Skeletal muscle tissue (tissue), 4 donors: ENCODE results near the gene PTEN. TPM values are rescaled to one million over a fixed set of nuclear protein-coding genes. Genes with fewer than 3 reads are reported as not detected.

Experiments
- H3K27ac ChIP-seq: one replicate; pipeline ENCODE4 v1.7.0; 2013; ENCODE audit warnings: mild to moderate bottlenecking, low read depth, low read length, inconsistent platforms
- H3K27me3 ChIP-seq, 3 donors: one replicate each; pipeline ENCODE4 v1.7.0; 2013; ENCODE audit warnings: low read length in 3 of 3; ENCODE audit not compliant: control insufficient read depth in 3 of 3, insufficient read depth in 3 of 3
- H3K36me3 ChIP-seq, 3 donors: one replicate each; pipeline ENCODE4 v1.7.0; 2013; ENCODE audit warnings: low read length in 3 of 3; ENCODE audit not compliant: control insufficient read depth in 3 of 3, insufficient read depth in 3 of 3
- H3K4me1 ChIP-seq, 3 donors: one replicate each; pipeline ENCODE4 v1.7.0; 2013; ENCODE audit warnings: low read length in 3 of 3, mild to moderate bottlenecking in 3 of 3; ENCODE audit not compliant: control insufficient read depth in 3 of 3, insufficient read depth in 3 of 3
- H3K4me3 ChIP-seq, 3 donors: one replicate each; pipeline ENCODE4 v1.7.0; 2013; ENCODE audit warnings: low read length in 3 of 3
- H3K9ac ChIP-seq, 3 donors: one replicate each; pipeline ENCODE4 v1.7.0; 2013; ENCODE audit warnings: low read length in 3 of 3, mild to moderate bottlenecking in 3 of 3, moderate library complexity in 2 of 3, low read depth in 1 of 3
- H3K9me3 ChIP-seq, 3 donors: one replicate each; pipeline ENCODE4 v1.7.0; 2013; ENCODE audit warnings: low read length in 3 of 3; ENCODE audit not compliant: control insufficient read depth in 3 of 3
- total RNA-seq: library from RNA; depleted of rRNA; stranded (reverse); fragments of >200 nt; gene quantifications from one replicate; pipeline ENCODE4 v1.2.3, GENCODE V29; 2014
- donor health status: Osteomylitis.

PTEN gene
- total RNA-seq, 1 donor from 2014 or later = 76.2 TPM

DNA sequence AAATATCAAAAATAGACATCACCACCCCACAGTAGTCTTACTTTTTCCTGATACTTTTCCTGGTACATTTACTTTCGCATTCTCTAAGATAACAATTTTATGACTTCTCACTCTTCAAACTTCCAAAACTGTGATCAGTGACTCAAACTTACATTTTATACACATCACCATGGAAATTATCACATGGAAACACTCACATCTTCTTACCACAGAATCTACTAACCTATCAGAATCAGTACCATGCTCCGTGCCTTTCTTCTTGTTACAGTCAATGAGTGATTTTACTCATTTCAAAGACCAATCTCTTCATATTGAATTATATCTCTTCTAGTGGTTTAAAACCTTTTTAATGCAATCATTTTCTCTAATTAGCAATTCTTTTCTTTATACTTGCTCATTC lies 120.3 kb downstream of the PTEN start:
- Histone ChIP-seq H3K27me3 (no peaks in the 10 kb centered on the region), H3K9ac (no peak overlapping the region), H3K4me3 (no peak overlapping the region), H3K27ac (no peak overlapping the region), H3K9me3 (no peaks in the 10 kb centered on the region), H3K4me1 (no peaks in the 10 kb centered on the region), H3K36me3 (no peaks in the 10 kb centered on the region)

DNA sequence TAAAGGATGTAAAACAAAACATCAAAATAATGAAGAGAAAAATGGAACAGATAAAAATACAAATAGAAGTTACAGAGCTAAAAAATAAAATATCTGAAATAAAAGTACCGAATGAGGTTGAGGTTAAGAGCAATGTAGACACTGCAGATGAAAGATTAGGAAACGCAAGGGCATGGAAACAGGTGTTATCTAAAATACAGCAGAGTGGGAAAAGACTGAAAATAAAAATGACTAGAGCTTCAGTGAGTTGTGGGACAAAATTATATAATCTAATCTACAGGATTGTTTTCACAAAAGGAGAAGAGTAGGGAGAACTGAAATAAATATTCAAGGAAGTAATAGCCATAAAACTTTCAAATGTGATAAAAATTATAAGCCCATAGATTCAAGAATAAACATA lies 123.8 kb downstream of the PTEN start:
- Histone ChIP-seq H3K4me3 (no peak overlapping the region), H3K9me3 (no peaks in the 10 kb centered on the region), H3K27ac (no peak overlapping the region), H3K4me1 (no peaks in the 10 kb centered on the region), H3K9ac (no peak overlapping the region), H3K27me3 (no peaks in the 10 kb centered on the region), H3K36me3 (no peaks in the 10 kb centered on the region)

DNA sequence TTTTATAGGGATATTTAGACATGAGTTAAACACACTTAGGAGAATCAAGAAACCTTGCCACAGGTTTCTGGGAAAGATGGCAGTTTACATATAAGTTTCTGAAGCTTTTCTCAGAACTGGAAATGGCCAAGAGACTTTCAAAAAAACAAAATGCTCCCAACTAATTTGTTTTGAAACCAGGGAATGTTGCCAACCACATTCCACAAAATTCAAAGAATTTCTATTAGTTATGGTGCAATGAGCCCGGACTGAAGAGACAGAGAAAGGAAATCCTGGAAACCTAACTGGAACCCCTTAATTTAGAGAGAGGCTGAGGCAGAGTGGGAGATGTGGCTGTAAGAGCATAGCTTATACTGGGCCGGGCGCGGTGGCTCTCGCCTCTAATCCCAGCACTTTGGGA lies 128.5 kb downstream of the PTEN start:
- Histone ChIP-seq H3K27me3 (no peaks in the 10 kb centered on the region), H3K9me3 (no peaks in the 10 kb centered on the region), H3K9ac (no peak overlapping the region), H3K36me3 (no peaks in the 10 kb centered on the region), H3K27ac (no peak overlapping the region), H3K4me3 (no peak overlapping the region), H3K4me1 (no peaks in the 10 kb centered on the region)

DNA sequence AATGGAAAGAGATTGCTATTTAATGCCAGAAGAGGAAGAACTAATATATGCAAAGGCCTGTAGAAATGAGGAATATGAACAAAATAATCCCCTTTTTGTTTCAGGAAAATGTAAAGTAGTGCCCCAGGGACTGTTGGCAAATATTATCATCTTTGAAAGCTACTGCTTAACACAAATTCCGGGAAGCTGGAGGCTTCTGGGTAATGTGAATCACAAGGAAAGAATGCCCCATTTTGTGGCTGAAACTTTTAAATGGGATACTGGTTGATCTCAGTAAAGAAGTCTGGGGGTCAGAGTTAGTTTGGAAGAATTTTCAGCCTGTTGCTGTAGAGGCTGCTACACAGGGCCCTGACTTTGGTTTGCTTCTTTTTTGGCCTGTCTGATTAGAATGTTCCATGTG lies 141.0 kb downstream of the PTEN start:
- Histone ChIP-seq H3K36me3 (no peaks in the 10 kb centered on the region), H3K27ac (no peak overlapping the region), H3K27me3 (no peaks in the 10 kb centered on the region), H3K9me3 (no peaks in the 10 kb centered on the region), H3K4me1 (no peaks in the 10 kb centered on the region), H3K4me3 (no peak overlapping the region), H3K9ac (no peak overlapping the region)

DNA sequence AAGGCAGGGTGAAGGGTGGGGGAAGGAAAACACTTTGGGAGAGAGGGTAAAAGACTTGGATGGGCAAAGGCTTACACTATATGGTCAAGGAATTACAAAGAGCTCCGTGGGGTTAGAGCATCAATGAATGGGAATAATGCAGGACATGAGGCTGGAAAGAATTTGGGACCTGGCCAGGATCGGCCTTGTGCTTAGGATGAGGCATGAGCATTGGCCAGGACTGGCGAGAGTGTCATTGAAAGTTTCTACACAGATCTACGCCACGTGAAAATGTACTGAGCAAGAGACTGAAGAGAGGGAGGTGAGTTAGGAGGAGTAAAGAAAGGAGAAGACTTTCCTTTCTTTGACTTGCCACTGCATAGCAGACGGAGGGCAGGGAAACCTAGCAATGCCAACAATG lies 142.8 kb downstream of the PTEN start:
- Histone ChIP-seq H3K27ac (no peak overlapping the region), H3K9ac (no peak overlapping the region), H3K9me3 (no peaks in the 10 kb centered on the region), H3K4me1 (no peaks in the 10 kb centered on the region), H3K27me3 (no peaks in the 10 kb centered on the region), H3K4me3 (no peak overlapping the region), H3K36me3 (no peaks in the 10 kb centered on the region)

DNA sequence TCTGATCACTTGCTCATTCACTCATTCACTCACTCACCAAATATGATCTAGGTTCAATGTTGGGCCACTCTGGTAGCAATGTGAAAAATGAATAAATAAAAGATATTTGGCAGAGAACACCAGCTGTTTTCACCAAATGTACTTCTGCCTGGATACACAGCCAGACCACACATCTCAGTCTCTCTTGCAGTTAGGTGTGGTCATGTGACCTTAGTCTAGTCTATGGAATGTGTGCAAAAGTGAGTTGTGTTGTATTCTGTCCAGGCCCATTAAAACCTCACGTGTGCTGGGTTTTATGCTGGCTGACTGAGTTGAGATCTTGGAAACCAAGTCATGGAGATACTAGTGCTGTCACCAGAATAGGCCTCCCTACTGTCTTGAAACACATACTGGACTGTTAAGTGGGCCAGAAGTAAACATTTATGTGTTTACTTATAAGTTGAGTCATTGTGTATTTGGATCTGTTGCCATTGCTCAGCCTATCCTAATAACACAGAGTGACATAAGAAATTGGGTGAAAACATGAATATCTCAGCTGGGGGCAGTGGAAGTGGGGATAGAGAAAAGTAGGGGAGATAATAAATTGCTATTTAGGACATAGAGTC lies 145.5 kb downstream of the PTEN start:
- Histone ChIP-seq H3K27me3 (no peaks in the 10 kb centered on the region), H3K27ac (no peak overlapping the region), H3K4me3 (no peak overlapping the region), H3K4me1 (peaks cover 0 to 7% (median 6%) of the 10 kb centered on the region in 3 donors), H3K9ac (no peak overlapping the region), H3K9me3 (no peaks in the 10 kb centered on the region), H3K36me3 (no peaks in the 10 kb centered on the region)

DNA sequence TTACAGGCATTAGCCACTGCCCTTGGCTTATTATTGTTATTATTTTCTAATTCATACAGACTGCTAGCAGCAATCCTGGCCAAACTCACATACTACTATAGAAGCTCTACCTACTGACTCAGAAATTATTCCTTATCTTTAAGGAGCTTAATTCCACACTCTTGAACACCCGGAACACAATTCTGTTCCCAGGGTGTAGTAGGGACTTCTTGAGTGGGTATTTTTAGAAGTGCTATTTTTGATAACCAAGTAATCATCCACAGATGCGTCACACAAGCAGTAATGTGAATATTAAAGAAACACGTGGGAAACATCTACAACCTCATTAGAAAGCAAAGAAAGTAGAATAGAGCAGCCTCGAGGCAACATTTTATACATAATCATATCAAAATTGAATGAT lies 149.2 kb downstream of the PTEN start:
- Histone ChIP-seq H3K27ac (peak overlapping the region; percentile 14), H3K4me3 (no peak overlapping the region), H3K27me3 (no peaks in the 10 kb centered on the region), H3K4me1 (peaks cover 0 to 7% (median 6%) of the 10 kb centered on the region in 3 donors), H3K9ac (no peak overlapping the region), H3K9me3 (no peaks in the 10 kb centered on the region), H3K36me3 (no peaks in the 10 kb centered on the region)

DNA sequence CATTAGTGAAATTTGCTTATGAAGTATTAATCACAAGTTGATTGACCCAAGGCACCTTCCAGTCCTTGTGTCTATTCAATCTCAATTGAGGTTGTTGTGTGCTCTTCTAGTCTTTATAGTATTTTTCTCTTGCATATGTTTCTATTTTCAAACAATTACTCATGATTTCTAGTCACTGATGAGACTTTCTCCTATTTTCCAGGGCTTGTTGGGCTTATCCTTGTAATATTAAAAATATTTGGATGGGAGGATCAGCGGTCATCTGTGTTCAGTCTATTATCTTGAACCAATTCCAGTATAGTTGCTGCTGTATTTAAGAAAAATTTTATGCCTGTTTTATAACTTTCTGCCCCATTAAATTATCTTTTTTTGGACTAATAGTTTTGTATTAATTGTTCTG lies 154.4 kb downstream of the PTEN start:
- Histone ChIP-seq H3K27ac (no peak overlapping the region), H3K9me3 (no peaks in the 10 kb centered on the region), H3K36me3 (no peaks in the 10 kb centered on the region), H3K9ac (no peak overlapping the region), H3K4me3 (no peak overlapping the region), H3K27me3 (no peaks in the 10 kb centered on the region), H3K4me1 (peaks cover 0 to 2% (median 0%) of the 10 kb centered on the region in 3 donors)

DNA sequence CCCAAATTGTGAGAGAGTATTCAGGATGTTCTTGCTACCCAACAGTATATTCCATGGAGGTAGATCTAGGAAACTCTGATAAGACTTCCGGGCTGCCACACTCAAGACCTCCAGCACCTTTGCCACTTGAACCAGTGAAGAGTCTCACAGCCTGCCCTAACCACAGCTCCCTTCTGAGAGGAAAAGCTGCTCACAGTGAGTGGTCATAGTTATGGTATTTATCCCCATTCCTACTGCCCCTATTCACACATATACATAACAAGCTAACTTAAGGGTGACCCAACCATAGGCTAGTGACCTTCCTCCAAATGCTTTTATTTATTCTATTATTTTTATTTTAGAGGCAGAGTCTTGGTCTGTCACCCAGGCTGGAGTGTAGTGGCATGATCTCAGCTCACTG lies 156.3 kb downstream of the PTEN start:
- H3K27me3 ChIP-seq = no peaks in the 10 kb centered on the region
- no peaks in the 10 kb centered on the region for H3K36me3 ChIP-seq
- H3K9me3 ChIP-seq = no peaks in the 10 kb centered on the region
- H3K4me3 ChIP-seq = no peak overlapping the region
- no peak overlapping the region for H3K9ac ChIP-seq
- no peak overlapping the region for H3K27ac ChIP-seq
- no peaks in the 10 kb centered on the region for H3K4me1 ChIP-seq
